ENCODE results near the gene ATP9B. TPM values are rescaled to one million over a fixed set of nuclear protein-coding genes. Genes with fewer than 3 reads are reported as not detected.

Gene ATP9B
- total RNA-seq, 1 experiment from 2014 or later: 15.6 TPM

DNA sequence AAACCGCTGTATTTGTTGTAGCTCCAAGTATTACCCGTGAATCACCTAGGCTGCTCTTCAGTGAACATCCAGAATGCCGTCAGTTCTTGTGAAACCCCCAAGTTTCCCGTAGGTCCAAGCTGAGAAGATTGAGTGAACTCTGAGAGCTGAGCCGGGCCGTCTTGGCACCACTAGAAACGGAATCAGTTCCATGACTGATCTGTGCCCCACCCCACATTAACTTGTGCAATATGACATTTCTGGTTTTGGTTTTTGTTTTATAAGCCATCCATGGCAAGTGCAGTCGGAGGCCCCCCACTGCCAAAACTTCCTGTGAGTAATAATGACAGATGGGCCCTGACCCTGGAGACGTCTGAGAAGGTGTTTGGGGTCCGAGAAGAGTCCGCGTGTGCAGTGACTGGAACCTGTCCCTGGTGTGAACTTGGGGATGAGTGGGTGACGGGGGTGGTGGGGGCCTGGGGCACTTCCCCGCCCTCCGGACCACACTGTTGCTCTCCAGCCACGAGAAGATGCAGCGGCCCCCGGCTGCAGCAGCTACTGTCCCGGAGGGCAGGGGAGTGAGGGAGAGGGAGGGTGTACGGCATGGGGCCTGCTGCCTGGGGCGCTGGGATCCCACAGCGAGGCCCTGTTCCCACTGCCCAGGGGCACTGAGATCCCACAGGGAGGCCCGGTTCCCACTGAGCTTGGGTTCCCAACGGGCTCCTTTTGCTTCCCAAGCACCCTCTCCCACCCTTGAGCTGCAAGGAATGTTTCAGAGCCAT is 353.0 kb downstream of the ATP9B start:
- H3K27me3 ChIP-seq (ENCODE audit: low read length): no peaks in the 10 kb centered on the region
- no peak overlapping the region for H3K9ac ChIP-seq (ENCODE audit: low read length)
- DNase-seq (no peak), ATAC-seq (no peak)
- H3K36me3 ChIP-seq (ENCODE audit: low read depth, low read length): no peaks in the 10 kb centered on the region
- no peaks in the 10 kb centered on the region for H4K20me1 ChIP-seq (ENCODE audit: low read length)
- no peaks in the 10 kb centered on the region for H3K9me3 ChIP-seq (ENCODE audit: low read length)
- H3K4me2 ChIP-seq (ENCODE audit: low read length): no peak overlapping the region
- H3K4me1 ChIP-seq (ENCODE audit: insufficient read depth, low read length): no peaks in the 10 kb centered on the region
- no TSS peak for BruUV-seq (replicated peaks)
- no peaks in the 10 kb centered on the region for H3F3A ChIP-seq (ENCODE audit: low read length, unreplicated experiment)
- POLR2A ChIA-PET (ENCODE audit: unreplicated experiment): no interaction called here
- no peak for TF ChIP-seq EZH2phosphoT487 (IDR thresholded peaks at IDR 0.05; ENCODE audit: borderline replicate concordance, low read length)
- TF ChIP-seq, protein P1, sequence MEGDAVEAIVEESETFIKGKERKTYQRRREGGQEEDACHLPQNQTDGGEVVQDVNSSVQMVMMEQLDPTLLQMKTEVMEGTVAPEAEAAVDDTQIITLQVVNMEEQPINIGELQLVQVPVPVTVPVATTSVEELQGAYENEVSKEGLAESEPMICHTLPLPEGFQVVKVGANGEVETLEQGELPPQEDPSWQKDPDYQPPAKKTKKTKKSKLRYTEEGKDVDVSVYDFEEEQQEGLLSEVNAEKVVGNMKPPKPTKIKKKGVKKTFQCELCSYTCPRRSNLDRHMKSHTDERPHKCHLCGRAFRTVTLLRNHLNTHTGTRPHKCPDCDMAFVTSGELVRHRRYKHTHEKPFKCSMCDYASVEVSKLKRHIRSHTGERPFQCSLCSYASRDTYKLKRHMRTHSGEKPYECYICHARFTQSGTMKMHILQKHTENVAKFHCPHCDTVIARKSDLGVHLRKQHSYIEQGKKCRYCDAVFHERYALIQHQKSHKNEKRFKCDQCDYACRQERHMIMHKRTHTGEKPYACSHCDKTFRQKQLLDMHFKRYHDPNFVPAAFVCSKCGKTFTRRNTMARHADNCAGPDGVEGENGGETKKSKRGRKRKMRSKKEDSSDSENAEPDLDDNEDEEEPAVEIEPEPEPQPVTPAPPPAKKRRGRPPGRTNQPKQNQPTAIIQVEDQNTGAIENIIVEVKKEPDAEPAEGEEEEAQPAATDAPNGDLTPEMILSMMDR (conservative IDR thresholded peaks at IDR 0.05; ENCODE audit: low read depth, low read length): no peak
- no peak for TF ChIP-seq EZH2 (IDR thresholded peaks at IDR 0.05; ENCODE audit: low read length, unreplicated experiment)
- intact Hi-C loops (cut with micrococcal nuclease): no loop called here
- H3K4me3 ChIP-seq (ENCODE audit: low read length): no peak overlapping the region
- H3K79me2 ChIP-seq (ENCODE audit: low read length): no peaks in the 10 kb centered on the region
- H2AFZ ChIP-seq (ENCODE audit: low read length): no peak overlapping the region
- CTCF ChIA-PET: no interaction called here
- no peaks in the 10 kb centered on the region for H3K9me2 ChIP-seq (replicated peaks; ENCODE audit: low read length)
- no peak overlapping the region for H3K27ac ChIP-seq (ENCODE audit: low read length)

DNA sequence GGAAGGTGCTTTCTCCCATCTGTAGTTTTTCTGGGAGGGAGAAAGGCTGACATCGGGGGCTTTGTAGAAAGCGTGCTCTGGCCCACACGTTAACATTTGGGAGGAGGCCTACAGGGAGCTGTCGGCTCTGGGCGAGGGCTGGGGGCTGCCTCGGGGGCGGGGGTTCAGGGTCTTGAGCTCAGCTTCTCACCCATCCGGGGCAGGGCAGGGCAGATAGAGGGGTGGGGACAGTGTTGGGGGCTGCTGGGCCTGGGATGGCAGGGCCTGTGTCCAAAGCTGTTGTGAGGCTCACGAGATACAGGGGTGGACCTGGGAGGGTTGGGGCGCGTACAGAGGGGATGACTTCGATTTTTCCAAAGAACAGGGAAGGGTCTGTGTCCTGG is 353.6 kb downstream of the ATP9B start:
- no peaks in the 10 kb centered on the region for H3K36me3 ChIP-seq (ENCODE audit: low read depth, low read length)
- POLR2A ChIA-PET (ENCODE audit: unreplicated experiment): no interaction called here
- H2AFZ ChIP-seq (ENCODE audit: low read length): no peak overlapping the region
- CTCF ChIA-PET: no interaction called here
- H3K9me3 ChIP-seq (ENCODE audit: low read length): no peaks in the 10 kb centered on the region
- H3K4me3 ChIP-seq (ENCODE audit: low read length): no peak overlapping the region
- H3K27me3 ChIP-seq (ENCODE audit: low read length): no peaks in the 10 kb centered on the region
- BruUV-seq (replicated peaks): no TSS peak
- no peak overlapping the region for H3K9ac ChIP-seq (ENCODE audit: low read length)
- DNase-seq (no peak), ATAC-seq (no peak)
- no peak overlapping the region for H3K4me2 ChIP-seq (ENCODE audit: low read length)
- intact Hi-C loops (cut with micrococcal nuclease): no loop called here
- no peaks in the 10 kb centered on the region for H3K9me2 ChIP-seq (replicated peaks; ENCODE audit: low read length)
- H4K20me1 ChIP-seq (ENCODE audit: low read length): no peaks in the 10 kb centered on the region
- H3K79me2 ChIP-seq (ENCODE audit: low read length): no peaks in the 10 kb centered on the region
- no peaks in the 10 kb centered on the region for H3K4me1 ChIP-seq (ENCODE audit: insufficient read depth, low read length)
- no peak for TF ChIP-seq EZH2phosphoT487 (IDR thresholded peaks at IDR 0.05; ENCODE audit: borderline replicate concordance, low read length)
- TF ChIP-seq, protein P1 (conservative IDR thresholded peaks at IDR 0.05; ENCODE audit: low read depth, low read length): no peak
- TF ChIP-seq EZH2 (IDR thresholded peaks at IDR 0.05; ENCODE audit: low read length, unreplicated experiment): no peak
- H3K27ac ChIP-seq (ENCODE audit: low read length): no peak overlapping the region
- H3F3A ChIP-seq (ENCODE audit: low read length, unreplicated experiment): no peaks in the 10 kb centered on the region

DNA sequence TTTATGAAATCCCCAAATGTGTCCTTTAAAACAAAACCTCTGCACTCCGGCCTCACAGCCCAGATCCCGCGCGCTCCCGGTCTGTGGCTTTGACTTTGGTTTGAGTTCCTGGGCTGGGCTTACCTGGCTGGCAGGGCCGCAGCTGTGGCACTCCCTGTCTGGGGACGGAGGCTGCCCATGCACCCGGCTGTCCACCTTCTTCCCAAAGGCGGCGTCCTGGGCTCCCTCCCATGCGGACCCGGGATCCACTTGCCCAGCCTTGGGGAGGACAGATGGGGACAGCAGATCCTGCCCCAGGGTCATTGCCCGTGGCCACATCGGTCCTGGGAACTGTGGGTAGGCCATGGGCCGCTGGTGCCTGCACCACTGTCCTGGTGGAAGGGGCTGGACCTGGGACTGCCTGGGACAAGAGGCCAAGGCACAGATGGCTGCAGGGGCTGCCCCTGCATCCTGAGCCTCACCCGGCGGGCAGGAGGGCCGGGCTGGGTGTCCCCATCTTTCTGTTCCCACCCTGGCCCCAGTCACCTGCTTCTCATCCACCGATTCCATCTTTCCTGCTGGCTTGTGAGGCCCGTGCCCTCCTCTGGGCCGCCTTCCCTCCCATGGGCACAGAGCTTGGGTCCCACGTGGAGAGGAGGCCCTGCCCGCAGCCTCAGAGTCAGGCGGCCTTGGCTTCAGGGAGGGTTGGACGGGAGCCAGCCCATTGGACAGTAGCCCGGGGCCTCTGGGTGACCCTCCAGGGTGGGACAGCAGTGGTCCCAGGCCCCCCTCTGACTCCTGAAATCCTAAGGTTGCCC is 354.2 kb downstream of the ATP9B start:
- no peaks in the 10 kb centered on the region for H3K4me1 ChIP-seq (ENCODE audit: insufficient read depth, low read length)
- H3K4me2 ChIP-seq (ENCODE audit: low read length): no peak overlapping the region
- no peaks in the 10 kb centered on the region for H4K20me1 ChIP-seq (ENCODE audit: low read length)
- no peaks in the 10 kb centered on the region for H3K36me3 ChIP-seq (ENCODE audit: low read depth, low read length)
- POLR2A ChIA-PET (ENCODE audit: unreplicated experiment): no interaction called here
- no peak overlapping the region for H3K9ac ChIP-seq (ENCODE audit: low read length)
- H3K9me3 ChIP-seq (ENCODE audit: low read length): no peaks in the 10 kb centered on the region
- H3F3A ChIP-seq (ENCODE audit: low read length, unreplicated experiment): no peaks in the 10 kb centered on the region
- no peak overlapping the region for H2AFZ ChIP-seq (ENCODE audit: low read length)
- H3K27me3 ChIP-seq (ENCODE audit: low read length): no peaks in the 10 kb centered on the region
- no peak for DNase-seq
- no peak for ATAC-seq
- BruUV-seq (replicated peaks): no TSS peak
- CTCF ChIA-PET: no interaction called here
- H3K79me2 ChIP-seq (ENCODE audit: low read length): no peaks in the 10 kb centered on the region
- H3K27ac ChIP-seq (ENCODE audit: low read length): no peak overlapping the region
- H3K9me2 ChIP-seq (replicated peaks; ENCODE audit: low read length): no peaks in the 10 kb centered on the region
- TF ChIP-seq EZH2 (IDR thresholded peaks at IDR 0.05; ENCODE audit: low read length, unreplicated experiment) (no peak), EZH2phosphoT487 (IDR thresholded peaks at IDR 0.05; ENCODE audit: borderline replicate concordance, low read length) (no peak)
- TF ChIP-seq, protein P1 (conservative IDR thresholded peaks at IDR 0.05; ENCODE audit: low read depth, low read length): no peak
- H3K4me3 ChIP-seq (ENCODE audit: low read length): no peak overlapping the region
- intact Hi-C loops (cut with micrococcal nuclease): no loop called here

Data from PC-3 (cell line).